HG03432 (cell line): ENCODE measurements around the gene NOL8.
A peak's percentile ranks its signal among the peaks of the same experiment; 100 is the strongest.

Source experiments
- ATAC-seq: cut with Tn5 transposase; IDR thresholded peaks from one replicate; pipeline ENCODE4 v1.9.1; 2021; ENCODE audit warnings: mild to moderate bottlenecking, moderate library complexity; ENCODE audit not compliant: unreplicated experiment

Gene NOL8

DNA sequence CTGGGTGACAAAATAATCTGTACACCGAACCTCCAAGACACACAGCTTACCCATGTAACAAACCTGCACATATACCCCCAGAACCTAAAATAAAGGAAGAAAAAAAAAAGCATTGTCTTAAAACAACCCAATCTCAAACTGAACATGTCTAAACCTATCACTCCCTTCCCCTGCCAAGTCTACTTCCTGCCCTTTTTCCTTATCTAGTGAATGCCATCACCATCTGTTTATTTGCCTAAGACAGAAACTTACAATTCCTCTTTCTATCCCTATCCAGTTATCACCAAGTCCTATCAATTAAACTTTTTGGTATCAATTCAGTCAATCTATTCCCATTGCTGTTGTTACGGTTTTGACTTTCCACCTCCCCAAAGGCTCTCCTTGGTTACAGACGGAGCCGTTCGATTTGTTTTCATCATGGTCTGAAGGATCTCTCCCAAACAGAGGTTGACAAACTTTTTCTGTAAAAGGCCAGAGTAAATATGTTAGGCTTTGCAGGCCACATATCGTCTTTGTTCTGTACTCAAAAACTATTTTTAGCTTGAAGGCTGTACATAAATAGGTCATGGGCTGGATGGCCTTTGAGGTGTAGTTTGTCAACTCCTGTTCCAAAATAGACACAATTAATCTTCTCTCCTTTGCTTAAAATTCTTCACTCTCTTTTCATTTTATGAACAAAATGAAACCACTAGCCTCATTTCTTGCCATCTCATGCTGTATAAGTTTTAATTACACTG lies 12.1 kb downstream of the NOL8 start:
- no peak for ATAC-seq

DNA sequence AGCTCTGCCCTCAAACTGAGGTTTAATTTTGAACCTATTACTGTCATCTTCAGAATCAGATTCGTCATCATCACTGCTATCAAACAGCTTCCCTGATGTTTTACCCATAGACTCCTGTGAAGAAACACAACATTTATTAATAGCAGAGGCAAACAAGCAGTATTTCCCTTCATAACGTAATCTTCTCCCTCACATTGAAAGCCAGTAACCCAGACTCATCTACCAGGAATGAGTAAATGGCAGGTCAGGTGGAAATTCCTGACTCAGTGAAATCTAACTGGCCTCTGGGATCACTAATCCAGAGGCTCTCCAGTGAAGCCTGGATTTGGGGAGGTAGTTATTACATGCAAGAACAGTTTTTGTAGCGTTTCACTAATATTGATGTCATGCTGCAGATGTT lies 14.6 kb downstream of the NOL8 start:
- no peak for ATAC-seq

GRCh38 chr9:92308893-92309292 lies 16.3 kb downstream of the NOL8 start:
- no peak for ATAC-seq

DNA sequence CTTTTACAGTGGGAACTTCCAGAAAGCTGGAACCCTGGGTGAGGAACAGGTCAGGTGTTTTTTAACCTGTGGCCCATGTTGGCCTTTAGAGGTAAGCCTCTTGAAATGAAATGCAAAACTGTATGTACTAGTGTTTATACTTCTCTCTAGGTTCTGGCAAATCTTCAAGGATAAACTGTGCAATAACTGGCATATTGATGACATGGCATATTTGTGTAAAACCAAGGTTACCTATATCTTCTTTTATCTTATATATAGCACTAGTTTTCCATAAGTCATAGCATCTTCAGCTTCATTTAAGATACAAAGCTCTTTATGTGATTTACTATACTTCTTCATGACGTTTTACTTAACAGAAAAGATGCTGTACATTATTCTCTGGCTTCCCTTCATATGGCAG lies 24.2 kb downstream of the NOL8 start:
- no peak for ATAC-seq

- ATAC-seq: no peak
These were observed 26.0 kb downstream of the NOL8 start for GRCh38 chr9:92299116-92299515.

- no peak for ATAC-seq
These were observed 27.1 kb downstream of the NOL8 start for GRCh38 chr9:92298036-92298435.

- ATAC-seq: no peak
These were observed 27.5 kb downstream of the NOL8 start for GRCh38 chr9:92297611-92298010.

DNA sequence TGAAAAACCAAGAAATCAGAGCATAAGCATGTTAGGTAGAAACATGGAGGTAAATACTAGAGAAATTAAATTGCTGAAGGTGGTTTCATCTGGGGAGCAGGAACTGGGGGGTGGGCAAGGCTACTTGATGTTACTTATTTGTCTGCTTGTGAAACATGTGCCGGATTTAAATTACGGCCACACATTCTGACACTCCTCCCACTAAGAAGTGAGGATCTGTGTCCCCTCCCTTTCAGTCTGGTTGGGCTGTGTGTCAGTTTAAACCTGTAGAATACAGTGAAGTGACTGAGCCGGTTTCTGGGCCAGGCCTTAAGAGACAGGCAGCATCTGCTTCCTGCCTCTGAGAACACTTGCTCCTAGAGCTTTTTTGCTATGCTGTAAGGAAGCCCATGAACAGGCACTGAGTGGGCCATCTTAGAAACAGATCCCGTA lies 29.3 kb downstream of the NOL8 start:
- no peak for ATAC-seq

GRCh38 chr9:92295240-92295790 lies 29.8 kb downstream of the NOL8 start:
- no peak for ATAC-seq

- no peak for ATAC-seq
These were observed 30.9 kb downstream of the NOL8 start for GRCh38 chr9:92294297-92294676.

DNA sequence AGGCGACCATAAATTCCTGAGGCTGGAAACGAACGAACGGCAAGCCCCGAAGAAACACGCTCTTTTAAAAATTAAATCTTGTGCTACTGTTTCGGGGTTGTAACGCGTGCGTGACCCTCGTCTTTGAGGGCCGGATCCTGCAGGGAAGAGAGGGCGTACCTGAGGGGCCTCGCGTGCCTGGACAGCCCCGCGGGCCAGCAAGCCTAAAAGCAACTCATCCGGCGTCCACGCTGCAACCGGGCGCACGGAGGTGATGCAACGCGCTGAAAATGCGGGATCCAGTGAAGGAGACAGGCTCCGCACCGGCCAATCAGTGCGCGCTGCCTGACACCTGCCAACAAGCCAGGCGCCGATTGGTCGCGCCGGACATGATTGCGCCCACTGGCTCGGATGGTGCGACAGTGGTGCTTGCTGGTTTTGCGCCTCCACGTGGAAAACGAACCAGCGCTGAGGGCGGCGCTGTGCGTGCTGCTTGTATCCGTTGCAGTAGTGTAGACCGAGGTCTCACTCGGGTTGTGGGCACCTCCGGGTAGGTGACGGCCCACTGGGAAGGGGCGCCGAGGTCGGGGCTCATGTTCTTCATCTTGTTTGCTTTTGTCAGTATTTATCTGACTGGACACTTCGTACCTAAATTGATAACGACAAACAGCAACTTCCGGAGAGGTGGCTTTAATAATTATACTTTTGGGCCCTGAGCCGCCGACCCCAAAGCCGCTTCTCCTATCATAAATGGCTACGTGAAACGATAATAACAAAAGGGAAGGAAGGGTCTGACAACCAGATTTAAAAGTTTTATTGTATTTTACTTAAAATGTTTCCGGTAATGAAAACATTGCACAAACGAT lies 31.5 kb downstream of the NOL8 start, which contains the start of gene IARS1:
Gene IARS1 (minus strand): TSS at position 246 of the 845 bp plus-strand sequence. CDS start 4,278 bp downstream, outside the sequence.
- peak; percentile 97 for ATAC-seq

DNA sequence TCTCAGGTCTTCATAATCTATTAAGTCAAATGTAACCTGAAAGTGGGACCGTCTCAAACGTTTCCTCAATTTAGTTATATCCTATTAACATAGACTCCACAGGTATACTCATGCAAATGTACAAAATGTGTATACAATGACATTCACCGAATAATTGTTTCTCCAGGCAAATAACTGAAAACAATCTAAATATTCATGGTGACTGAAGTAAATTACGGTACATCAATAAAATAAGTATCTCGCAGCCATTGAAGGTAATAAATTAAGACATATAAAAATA lies 32.1 kb downstream of the NOL8 start:
- no peak for ATAC-seq

GRCh38 chr9:92292338-92293074 lies 32.6 kb downstream of the NOL8 start:
- ATAC-seq: no peak

- no peak for ATAC-seq
These were observed 33.6 kb downstream of the NOL8 start for GRCh38 chr9:92291577-92291976.

DNA sequence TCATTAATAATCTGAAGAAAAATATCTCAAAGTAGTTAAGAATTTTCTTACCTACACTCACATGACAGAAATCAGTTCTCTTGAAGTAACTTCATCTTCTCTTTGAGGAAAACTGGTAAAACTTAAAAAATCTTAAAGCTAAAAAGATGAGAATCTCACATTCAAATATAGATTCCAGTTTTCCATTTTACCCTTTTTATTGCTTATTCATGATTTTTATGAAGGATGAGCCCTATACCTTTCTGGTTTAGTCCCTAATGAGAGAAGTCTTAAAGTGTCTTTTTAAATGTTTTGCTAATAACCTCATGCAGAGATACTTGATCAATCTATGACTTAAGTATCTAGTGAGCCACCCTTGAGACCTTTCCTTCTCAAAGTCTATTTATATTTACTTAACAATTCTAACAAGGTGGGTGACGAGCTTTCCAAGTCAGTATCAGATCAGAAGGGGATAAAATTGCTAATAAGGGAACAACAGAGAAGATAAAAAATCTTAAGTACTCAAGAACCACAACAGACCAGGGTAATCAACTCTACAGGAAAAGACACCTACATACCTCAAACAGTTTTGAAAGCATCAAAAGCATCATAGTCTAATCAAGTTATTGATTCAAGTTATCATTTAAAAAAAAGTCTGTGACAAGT lies 34.2 kb downstream of the NOL8 start:
- ATAC-seq: no peak

GRCh38 chr9:92289708-92290390 lies 35.3 kb downstream of the NOL8 start:
- no peak for ATAC-seq

DNA sequence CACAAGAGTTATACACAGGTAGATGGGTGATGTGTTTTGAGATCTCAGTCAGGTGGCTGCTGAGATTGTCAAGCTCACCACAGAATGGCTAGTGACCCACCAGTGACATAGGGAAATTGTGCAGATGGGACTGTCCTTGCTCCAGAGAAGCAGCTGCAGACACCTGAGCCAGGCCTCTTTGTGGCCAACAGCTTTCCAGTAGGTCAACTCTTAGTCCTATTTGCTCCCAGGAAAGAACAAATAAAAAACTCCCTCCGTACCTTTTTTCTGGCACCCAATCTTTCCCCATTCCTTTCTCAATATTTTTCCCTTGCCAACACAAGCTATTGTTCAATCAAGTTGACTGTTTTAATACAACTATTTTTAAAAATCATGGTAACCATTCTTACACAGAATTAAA lies 45.8 kb downstream of the NOL8 start:
- ATAC-seq: no peak

DNA sequence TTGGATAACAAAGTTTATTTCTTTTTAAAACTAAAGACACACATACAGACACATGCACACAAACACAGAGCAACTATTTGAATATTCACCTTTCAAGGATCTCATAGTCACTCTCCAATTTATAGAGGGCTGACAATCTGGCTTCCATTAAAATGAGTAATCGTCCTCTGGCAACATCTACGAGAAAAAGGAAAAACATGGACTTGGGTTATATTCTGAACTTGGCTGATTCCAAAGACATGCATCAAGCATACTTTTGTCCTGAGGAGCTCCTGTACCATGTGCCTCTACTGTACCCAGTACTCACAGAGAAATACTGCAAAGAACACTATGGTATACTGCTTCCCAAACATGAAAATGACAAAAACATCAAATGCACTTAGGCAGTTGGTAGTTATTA lies 47.0 kb downstream of the NOL8 start:
- ATAC-seq: no peak

GRCh38 chr9:92276331-92277032 lies 48.7 kb downstream of the NOL8 start:
- no peak for ATAC-seq

- no peak for ATAC-seq
These were observed 49.6 kb downstream of the NOL8 start for GRCh38 chr9:92275541-92275940.
